Thyroid gland (tissue), 4 donors: ENCODE measurements around the gene RBP4. TPM values are rescaled to one million over a fixed set of nuclear protein-coding genes. Genes with fewer than 3 reads are reported as not detected.

Source experiments
- DNase-seq, 2 donors: peaks; one replicate each; pipeline ENCODE4 v3.0.0-alpha.2; 2019
- H3K27ac ChIP-seq, 3 donors: fragments of 200-600 bp; sonication (generic); 1 replicate in 2 of 3; 2 replicates in 1 of 3; pipeline ENCODE4 v1.5.1; 2016 to 2019; ENCODE audit warnings: mild to moderate bottlenecking in 1 of 3, moderate library complexity in 1 of 3
- H3K27me3 ChIP-seq: fragments of 200-600 bp; sonication (generic); one replicate; pipeline ENCODE4 v1.5.1; 2019
- H3K36me3 ChIP-seq, 2 donors: fragments of 200-600 bp; sonication (generic); one replicate each; pipeline ENCODE4 v1.5.1; 2016 to 2019
- H3K4me1 ChIP-seq, 2 donors: fragments of 200-600 bp; sonication (generic); one replicate each; pipeline ENCODE4 v1.5.1; 2017 to 2019
- H3K4me3 ChIP-seq, 3 donors: fragments of 200-600 bp; sonication (generic); replicated peaks in 1 of 3; 1 replicate in 2 of 3; 2 replicates in 1 of 3; pipeline ENCODE4 v1.5.1; 2016; ENCODE audit warnings: mild to moderate bottlenecking in 1 of 3
- H3K9me3 ChIP-seq: fragments of 200-600 bp; sonication (generic); one replicate; pipeline ENCODE4 v1.5.1; 2017
- CTCF ChIP-seq, 6 experiments: fragments of 200-600 bp in 3 of 6; fragments of 450-650 bp in 3 of 6; sonication (generic) in 3 of 6; IDR thresholded peaks; one replicate each; pipeline ENCODE4 v1.5.1; 2016 to 2019; ENCODE audit warnings: antibody characterized with exemption in 6 of 6, mild to moderate bottlenecking in 2 of 6, inconsistent platforms in 1 of 6, moderate library complexity in 1 of 6
- POLR2A ChIP-seq, 2 donors: fragments of 450-650 bp; IDR thresholded peaks; one replicate each; pipeline ENCODE4 v1.6.1; 2017; ENCODE audit warnings: antibody characterized with exemption in 2 of 2, mild to moderate bottlenecking in 2 of 2, moderate library complexity in 1 of 2
- WGBS, 2 donors: methylation state at CpG; one replicate each; pipeline ENCODE4 v1.1.5; 2017; 5-methylcytosine and 5-hydroxymethylcytosine counted together
- intact Hi-C: fragments of 100-400 bp; cut with DNase I; formaldehyde crosslinking; loops from one replicate; pipeline ENCODE4 v1.15.1; 2023
- total RNA-seq, 4 donors: library from RNA; depleted of rRNA; stranded (reverse); fragments of >200 nt; gene quantifications; one replicate each; pipeline ENCODE4 v1.2.3, GENCODE V29; 2016

RBP4 gene
- total RNA-seq, 4 donors from 2014 or later: 1.9 to 5.5 (median 5.3) TPM

GRCh38 chr10:93559490-93559889, 41.5 kb downstream of the RBP4 start:
- no peaks in the 10 kb centered on the region for H3K4me1 ChIP-seq
- H3K9me3 ChIP-seq: no peaks in the 10 kb centered on the region
- 85 to 96% methylated on average over 9 of the region's 9 CpGs for WGBS, 2 donors
- no peaks in the 10 kb centered on the region for H3K36me3 ChIP-seq
- no peaks in the 10 kb centered on the region for H3K27me3 ChIP-seq
- intact Hi-C loops: no loop called here
- DNase-seq: no peak
- TF ChIP-seq POLR2A (IDR thresholded peaks at IDR 0.05): no peak
- TF ChIP-seq CTCF (IDR thresholded peaks at IDR 0.05): no peak
- no peak overlapping the region for H3K27ac ChIP-seq
- no peak overlapping the region for H3K4me3 ChIP-seq

- H3K9me3 ChIP-seq: no peaks in the 10 kb centered on the region
- TF ChIP-seq POLR2A (IDR thresholded peaks at IDR 0.05) (no peak), CTCF (IDR thresholded peaks at IDR 0.05) (peak in 5 of 6 experiments; percentile 16 to 66 (median 42))
- H3K27me3 ChIP-seq: no peaks in the 10 kb centered on the region
- peak; percentile 55 to 66 for DNase-seq
- H3K27ac ChIP-seq: no peak overlapping the region
- 47 to 50% methylated on average over 14 of the region's 14 CpGs for WGBS, 2 donors
- no peaks in the 10 kb centered on the region for H3K36me3 ChIP-seq
- no peak overlapping the region for H3K4me3 ChIP-seq
- intact Hi-C loops: no loop called here
- H3K4me1 ChIP-seq: no peaks in the 10 kb centered on the region
Measured at GRCh38 chr10:93554760-93555432, 46.1 kb downstream of the RBP4 start.

GRCh38 chr10:93554316-93554663, 46.7 kb downstream of the RBP4 start:
- Histone ChIP-seq H3K36me3 (no peaks in the 10 kb centered on the region), H3K4me3 (no peak overlapping the region), H3K4me1 (no peaks in the 10 kb centered on the region), H3K27me3 (no peaks in the 10 kb centered on the region), H3K9me3 (no peaks in the 10 kb centered on the region), H3K27ac (no peak overlapping the region)
- TF ChIP-seq CTCF (IDR thresholded peaks at IDR 0.05): no peak
- no peak for TF ChIP-seq POLR2A (IDR thresholded peaks at IDR 0.05)
- DNase-seq: no peak
- intact Hi-C loops: no loop called here
- 67 to 87% methylated on average over 1 of the region's 1 CpG for WGBS, 2 donors

GRCh38 chr10:93553482-93554315, 47.3 kb downstream of the RBP4 start:
- WGBS, 2 donors: 80 to 84% methylated on average over 8 of the region's 8 CpGs
- DNase-seq: no peak
- intact Hi-C loops: no loop called here

More at GRCh38 chr10:93553482-93554315, 47.3 kb downstream of the RBP4 start:
- no peaks in the 10 kb centered on the region for H3K27me3 ChIP-seq
- TF ChIP-seq CTCF (IDR thresholded peaks at IDR 0.05): no peak
- TF ChIP-seq POLR2A (IDR thresholded peaks at IDR 0.05): no peak
- H3K4me1 ChIP-seq: no peaks in the 10 kb centered on the region
- H3K9me3 ChIP-seq: no peaks in the 10 kb centered on the region
- no peak overlapping the region for H3K27ac ChIP-seq
- H3K36me3 ChIP-seq: no peaks in the 10 kb centered on the region
- H3K4me3 ChIP-seq: no peak overlapping the region
